DMS53 (cell line): ENCODE data around the gene FREY1.
A peak's percentile ranks its signal among the peaks of the same experiment; 100 is the strongest.
"Not testable (repeated sequence)": the region's sequence is repeated elsewhere in the genome, so short reads cannot be mapped to it uniquely, and the experiment has no call there.

Experiments used
- DNase-seq: peaks from one replicate; lab custom pipeline; 2025; lab: John Stamatoyannopoulos, UW

Gene FREY1

DNA sequence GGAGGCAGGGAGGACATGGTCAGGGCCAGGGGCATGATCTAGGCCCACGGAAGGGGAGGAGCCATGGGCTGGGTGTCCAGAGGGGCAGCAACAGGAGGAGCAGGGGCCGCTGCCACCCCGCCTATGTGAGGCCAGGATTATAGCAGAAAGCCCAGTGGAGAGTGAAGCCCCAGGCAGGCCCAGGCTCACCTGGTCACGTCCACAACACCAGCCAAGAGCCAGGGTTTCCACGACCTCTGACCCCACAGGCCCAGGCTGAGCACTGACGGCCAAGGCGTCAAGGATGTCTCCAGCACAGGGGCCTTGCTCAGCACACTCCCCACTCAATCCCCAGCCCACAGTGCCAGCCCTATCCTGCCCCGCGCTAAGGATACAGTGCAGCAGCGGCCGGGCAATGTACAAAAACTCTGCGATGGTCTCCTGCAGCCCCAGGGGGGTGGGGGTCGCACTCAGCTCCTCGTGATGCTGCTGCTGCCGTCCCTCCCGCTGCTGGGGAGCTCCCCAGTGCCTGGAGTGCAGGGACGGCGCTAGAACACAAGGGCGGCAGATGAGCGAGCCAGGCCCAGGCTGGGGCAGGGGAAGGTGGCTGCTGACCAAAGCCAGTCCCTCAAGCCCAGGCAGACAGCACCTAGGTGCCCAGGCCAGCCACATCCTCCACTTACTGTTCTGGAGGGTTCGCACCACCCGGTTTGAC lies 7.0 kb upstream of the FREY1 start:
- DNase-seq = no peak

DNA sequence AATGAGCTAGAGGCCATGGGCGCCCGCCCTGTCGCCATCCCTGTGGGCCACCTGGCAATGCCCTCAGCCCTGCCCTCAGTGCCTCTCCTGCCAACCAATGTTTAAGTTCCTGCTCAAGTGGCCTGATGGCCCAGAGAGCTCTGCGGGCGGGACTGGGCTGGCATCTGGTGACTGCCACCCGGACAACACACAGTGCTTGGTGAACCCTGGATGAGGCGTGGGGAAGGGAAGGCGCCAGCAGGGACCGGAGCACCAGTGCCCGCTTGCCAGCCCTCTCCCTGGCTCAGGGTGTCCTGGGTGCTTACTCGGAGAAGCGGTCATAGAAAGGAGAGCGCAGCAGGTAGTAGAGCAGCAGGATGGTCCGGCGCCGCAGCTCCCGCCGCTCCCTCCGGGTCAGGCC lies 6.4 kb upstream of the FREY1 start:
- DNase-seq = no peak

DNA sequence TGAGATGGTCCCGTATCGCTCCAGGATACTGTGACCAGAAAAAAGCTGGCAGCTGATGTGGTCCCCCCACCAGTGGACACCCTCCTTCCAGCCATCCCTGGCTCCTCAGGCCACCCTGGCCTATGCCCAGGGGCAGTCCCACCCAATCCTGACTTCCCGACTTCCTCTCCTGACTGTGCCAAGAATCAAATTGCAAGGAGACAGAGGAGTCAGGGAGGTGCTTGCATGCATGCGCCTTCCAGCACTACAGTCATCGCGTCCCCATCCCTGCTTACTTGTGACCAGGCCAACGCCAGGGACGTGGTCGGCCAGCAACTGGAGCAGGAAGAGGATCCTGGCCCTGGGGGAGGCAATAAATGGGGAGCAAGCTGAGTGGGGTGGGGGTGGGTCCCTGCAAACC lies 3.6 kb upstream of the FREY1 start:
- no peak for DNase-seq

DNA sequence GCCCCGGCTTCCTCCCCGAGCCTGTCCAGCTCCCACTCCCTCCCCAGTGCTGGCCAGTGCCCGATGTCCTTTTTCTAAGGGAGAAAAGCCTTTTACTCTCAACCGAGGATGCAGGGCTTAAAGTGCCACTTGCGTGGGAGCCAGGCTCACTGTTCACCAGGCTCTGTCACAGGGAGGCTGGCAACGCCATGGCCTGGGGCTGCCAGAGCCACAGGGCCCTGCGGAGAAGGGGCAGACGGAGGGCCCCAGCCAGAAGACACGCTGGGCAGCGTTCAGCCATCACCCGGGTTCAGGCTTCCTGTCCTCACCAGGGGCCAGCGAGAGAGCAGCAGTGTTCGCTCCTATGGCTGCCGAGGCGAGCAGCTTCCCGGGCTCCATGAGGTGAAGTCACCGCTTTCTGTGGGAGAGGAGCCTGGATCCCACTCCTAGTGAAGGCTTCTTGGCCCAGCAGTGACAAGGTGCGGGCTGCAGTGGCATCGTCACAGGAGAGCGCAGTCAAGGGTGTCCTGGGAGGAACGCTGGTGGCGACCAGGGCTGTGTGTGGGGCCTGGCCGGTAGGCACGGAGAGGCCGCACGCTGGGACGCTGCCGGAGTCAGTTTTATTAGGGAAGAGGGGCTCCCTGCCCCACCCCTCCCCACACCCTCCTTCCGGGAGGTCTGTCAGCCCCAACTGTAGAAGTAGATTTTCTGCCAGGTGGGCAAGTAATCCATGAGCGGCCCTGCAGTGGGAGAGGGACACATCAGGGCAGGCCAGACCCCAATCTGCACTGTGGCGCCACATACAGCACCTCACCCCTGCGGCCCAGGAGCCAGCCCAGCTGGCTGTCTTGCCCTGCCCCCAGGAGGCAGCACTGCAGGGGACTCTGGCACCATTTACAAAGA lies 2.8 kb upstream of the FREY1 start:
- DNase-seq = no peak

DNA sequence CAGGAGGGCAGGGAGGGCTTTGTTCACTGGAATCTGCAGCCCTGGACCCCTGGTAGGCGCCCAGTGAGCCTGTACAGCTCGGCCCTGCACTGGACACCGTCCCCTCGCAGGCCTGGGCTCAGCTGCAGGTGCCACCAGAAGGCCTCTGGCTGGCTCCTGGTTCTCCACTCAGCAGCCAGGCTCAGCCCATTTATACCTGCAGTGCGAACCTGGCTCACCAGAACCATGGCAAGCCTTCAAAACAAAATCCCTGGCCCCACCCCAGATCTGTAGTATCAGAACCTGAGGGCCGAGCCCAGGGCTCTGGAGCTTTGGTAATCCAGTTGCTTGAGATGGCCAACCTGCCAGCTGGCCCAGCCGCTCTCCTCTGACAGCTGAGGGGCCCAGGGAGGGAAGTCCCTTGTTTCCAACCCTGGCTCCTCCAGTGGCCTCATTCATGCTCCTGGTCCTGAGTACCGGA lies 870 bp upstream of the FREY1 start:
- peak; percentile 14 for DNase-seq

DNA sequence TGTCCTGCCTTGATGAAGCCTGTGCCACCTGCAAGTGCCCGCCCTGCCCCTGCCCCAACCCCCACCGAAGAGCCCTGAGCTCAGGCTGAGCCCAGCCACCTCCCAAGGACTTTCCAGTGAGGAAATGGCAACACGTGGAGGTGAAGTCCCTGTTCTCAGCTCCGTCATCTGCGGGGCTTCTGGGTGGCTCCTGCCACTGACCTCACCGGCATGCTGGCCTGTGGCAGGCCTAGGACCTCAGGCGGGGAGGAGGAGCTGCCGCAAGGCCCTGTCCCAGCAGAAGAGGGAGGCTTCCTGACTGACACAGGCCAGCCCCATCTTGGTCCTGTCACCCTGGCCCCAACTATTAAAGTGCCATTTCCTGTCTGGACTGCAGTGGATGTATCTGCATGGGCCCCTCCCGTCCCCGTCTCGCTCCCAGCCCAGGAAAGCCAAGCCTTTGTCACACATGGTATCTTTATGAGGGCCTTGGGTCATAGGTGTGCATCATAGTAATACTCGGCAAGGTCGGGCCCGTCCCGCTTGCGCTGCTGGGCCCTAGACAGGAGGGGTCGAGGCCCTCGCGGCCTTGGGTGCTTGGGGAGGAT lies 882 bp downstream of the FREY1 start:
- DNase-seq = peak; percentile 28

DNA sequence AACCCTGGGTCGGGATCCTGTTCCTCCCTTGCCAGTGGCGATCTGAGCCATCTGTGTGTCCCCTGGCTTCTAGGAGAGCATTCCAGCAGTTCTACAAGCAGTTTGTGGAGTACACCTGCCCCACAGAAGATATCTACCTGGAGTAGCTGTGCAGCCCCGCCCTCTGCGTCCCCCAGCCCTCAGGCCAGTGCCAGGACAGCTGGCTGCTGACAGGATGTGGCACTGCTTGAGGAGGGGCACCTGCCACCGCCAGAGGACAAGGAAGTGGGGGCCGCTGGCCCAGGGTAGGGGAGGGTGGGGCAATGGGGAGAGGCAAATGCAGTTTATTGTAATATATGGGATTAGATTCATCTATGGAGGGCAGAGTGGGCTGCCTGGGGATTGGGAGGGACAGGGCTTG lies 1.5 kb downstream of the FREY1 start:
- not testable (repeated sequence) for DNase-seq

DNA sequence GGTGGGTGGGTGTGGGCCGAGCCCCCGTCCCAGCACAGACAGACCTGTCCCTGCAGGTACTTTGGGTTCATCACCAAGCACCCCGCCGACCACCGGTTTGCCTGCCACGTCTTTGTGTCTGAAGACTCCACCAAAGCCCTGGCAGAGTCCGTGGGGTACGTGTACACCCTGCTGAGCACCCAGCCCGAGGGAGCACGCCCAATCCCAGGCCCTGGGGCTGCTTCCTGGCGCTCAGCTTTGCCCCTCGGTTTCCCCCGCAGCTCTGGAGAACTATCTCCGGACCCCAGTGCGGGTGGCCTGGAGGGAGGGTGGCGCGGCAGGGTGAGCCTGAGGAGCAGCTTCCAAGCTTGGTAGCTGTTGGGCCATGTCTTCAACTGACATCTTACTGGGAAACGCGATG lies 2.0 kb downstream of the FREY1 start:
- DNase-seq = no peak

DNA sequence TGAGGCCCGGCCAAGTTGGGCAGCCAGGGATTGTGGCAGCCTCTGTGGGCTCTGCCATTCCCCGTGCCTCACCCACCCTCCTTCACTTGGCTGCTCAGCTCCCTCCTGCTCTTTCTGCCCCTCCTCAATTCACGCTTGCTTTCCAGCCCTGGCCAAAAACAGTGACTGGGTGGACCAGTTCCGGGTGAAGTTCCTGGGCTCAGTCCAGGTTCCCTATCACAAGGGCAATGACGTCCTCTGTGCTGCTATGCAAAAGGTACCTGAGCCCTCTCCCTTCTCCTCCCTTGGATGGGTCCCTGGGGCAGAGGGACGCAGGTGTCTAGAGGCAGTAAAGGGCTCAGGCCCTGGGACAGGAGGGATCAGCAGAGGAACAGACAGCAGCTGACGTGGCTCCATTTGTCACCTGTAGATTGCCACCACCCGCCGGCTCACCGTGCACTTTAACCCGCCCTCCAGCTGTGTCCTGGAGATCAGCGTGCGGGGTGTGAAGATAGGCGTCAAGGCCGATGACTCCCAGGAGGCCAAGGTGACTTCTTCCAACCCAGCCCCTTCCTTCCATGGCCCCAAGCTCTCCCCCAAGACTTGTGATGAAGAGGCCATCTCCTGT lies 2.7 kb downstream of the FREY1 start:
- no peak for DNase-seq

DNA sequence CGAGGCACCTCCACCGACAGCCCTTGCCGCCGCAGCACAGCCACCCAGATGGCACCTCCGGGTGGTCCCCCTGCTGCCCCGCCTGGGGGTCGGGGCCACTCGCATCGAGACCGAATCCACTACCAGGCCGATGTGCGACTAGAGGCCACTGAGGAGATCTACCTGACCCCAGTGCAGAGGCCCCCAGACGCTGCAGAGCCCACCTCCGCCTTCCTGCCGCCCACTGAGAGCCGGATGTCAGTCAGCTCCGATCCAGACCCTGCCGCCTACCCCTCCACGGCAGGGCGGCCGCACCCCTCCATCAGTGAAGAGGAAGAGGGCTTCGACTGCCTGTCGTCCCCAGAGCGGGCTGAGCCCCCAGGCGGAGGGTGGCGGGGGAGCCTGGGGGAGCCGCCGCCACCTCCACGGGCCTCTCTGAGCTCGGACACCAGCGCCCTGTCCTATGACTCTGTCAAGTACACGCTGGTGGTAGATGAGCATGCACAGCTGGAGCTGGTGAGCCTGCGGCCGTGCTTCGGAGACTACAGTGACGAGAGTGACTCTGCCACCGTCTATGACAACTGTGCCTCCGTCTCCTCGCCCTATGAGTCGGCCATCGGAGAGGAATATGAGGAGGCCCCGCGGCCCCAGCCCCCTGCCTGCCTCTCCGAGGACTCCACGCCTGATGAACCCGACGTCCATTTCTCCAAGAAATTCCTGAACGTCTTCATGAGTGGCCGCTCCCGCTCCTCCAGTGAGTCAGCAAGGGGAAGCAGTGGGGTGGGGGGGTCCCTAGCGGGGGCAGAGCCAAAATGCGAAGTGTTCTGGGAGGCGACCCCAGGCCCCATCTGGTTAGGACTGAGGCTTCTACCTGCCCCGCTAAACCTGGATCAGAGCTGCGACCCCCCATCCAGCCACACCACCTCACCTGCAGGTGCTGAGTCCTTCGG lies 4.4 kb downstream of the FREY1 start:
- DNase-seq = no peak

DNA sequence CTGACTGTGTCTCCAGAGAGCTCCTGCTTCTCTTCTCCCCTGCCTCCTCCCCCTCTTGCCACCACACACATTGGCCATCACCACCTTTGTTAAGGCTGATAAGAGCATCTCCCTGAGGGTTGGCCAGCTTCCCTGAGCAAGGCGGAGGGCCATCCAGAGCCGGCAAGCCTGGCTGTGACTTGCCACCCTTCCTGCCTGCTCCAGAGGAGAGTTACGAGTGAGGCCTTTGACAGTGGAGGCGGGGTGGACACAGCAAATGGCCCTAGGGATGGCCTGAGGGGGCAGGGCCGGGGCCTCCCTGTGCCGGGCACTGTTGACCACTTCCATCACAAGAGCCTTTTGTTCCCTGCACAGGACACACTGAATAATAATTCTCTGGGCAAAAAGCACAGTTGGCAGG lies 5.4 kb downstream of the FREY1 start:
- no peak for DNase-seq

DNA sequence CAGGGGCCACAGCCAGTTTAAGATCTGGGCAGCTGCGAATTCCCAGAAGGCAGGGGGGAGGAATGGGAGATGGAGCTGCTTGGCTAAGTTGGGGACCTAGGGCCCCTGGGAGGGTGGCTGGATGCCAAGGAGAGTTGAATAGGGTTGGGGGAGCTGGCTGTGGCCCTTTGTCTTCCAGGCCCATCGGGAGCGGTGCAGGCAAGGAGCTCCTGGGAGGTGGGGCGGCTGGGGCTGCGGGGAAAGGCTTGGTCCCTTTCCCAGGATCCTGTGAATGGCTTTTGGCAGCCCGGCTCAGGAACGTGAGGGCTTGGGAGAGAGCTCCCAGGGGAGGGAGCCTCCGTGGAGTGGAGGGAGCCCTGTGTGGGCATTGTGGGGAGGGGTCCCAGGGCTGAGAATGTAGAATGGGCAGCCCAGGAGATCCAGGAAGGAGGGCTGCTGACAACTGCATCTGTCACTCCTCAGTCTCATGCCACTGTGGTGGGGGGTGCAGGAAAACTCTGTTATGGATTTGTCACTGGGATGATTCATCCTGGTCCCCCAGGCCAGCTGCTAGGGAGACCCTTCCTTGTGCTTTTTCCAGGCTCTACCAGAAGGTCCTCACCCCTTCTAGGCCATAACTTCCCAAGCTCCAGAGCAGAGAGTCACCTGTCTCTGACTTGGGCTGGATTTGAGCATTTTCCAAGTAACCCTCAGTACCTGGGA lies 6.0 kb downstream of the FREY1 start:
- DNase-seq = no peak

DNA sequence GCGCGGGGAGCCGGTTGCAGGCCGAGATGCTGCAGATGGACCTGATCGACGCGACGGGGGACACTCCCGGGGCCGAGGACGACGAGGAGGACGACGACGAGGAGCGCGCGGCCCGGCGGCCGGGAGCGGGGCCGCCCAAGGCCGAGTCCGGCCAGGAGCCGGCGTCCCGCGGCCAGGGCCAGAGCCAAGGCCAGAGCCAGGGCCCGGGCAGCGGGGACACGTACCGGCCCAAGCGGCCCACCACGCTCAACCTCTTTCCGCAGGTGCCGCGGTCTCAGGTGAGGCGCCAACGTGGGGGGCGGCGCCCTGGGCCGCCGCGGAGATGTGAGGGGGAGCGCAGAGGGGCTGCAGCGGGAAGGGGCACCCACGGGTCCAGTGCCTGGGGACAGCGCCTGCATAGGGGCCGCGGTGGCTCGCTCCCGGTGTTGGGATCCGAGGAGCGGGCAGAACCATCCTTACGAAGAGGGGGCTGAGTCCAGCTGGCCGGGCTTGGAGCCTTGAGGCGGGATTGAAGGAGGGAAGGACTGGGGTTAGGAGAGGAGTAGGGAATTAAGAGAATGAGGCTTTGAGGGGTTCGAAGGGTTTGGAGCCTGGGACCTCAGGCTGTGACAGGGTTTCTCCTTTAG lies 6.8 kb downstream of the FREY1 start:
- peak; percentile 16 for DNase-seq

DNA sequence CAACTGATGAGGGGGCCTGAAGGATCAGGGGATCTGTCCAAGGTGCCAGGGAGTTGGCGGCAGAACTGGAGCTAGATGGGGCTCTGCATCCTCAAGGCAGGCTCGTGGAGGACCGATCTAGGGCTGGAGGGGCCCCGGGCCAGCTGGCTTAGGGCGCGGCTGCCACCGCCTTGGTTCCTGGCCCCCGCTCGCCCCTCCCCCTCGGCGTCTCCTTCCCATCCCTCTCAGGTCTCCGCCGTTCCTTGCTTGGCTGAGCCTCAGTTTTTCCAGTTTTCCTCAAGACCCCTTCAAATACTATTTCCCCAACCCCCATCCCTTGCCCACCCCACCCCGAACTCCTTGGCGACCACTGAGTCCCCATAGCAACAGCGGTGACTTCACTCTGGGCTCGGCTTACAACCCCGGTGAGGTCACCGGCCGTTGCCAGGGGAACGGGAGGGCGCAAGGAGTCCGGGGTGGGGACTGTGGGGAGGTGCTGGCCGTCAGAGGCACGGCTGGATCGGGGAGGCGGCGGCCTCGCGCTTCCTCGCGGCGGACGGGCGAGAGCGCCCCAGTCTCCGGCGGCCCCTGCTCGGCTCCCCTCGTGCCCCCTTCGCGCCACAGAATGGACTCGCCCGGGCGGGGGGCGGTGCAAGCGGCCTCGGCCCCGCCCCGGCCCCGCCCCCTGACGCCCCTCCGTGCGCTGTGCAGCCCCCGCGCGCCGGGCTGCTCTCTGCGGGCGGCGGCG lies 7.5 kb downstream of the FREY1 start:
- DNase-seq = peak; percentile 94

DNA sequence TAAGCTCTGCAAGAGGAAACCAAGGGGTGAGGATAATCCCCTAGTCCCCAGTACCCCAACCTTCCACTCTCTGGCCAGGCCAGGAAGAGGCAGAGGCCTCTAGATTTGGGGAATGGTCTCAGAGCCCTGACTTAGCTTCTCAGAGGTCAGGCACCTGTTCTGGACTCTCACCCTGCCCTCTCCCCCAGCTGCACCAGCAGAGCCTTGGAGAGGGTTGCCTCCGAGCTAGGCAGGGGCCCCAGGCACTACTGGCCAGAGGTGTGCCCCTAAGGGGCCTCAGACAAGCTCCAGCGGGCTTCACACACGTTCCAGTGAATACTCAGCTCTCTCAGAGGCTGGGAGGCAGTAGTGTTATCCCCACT lies 8.0 kb downstream of the FREY1 start:
- no peak for DNase-seq

DNA sequence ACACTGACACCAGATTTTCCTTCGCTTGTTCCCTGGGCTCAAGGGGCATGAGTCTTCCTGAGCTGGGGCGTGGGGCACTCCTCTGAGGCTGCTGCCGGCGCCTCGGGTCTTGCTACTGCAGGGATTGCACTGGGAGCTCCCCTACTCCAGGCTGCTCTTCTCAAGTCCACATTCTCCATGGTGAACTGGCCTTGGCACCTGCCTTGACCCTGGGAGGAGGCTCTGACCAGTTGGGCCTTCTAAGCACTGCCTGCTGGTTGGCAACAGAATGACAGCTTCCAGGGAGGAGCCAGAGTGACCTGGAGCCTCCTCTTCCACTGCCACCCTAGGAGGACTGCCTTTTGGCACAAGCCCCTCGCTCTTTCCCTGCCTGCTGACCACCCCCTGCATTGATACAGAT lies 9.5 kb downstream of the FREY1 start:
- peak; percentile 37 for DNase-seq

DNA sequence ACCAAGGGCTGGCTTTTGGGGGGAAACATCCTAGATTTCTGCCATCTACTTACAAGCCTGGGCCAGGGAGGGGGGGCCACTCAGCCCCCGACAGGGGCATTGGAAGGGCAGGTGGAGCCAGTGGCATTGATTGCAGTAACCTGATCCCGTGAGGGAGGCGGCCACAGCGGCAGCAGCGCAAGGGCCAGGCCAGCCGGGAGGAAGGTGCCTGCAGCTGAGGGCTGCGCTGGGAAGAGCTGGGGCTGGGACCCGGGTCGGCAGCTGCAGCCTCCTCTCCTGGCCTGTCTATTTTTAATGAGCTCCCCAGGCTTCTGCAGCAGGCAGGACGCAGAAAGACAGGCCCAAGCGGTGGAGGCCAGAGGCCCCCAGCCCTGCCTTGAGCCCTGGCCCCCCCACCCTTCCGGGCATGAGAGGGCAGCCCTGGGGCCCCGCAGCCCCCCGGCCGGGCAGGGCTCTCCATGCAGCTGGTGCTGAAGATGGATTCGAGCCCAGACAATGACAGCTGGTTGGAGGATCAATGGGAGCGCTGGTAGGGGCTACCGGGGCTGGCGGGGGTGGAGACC lies 10.6 kb downstream of the FREY1 start:
- peak; percentile 82 for DNase-seq

DNA sequence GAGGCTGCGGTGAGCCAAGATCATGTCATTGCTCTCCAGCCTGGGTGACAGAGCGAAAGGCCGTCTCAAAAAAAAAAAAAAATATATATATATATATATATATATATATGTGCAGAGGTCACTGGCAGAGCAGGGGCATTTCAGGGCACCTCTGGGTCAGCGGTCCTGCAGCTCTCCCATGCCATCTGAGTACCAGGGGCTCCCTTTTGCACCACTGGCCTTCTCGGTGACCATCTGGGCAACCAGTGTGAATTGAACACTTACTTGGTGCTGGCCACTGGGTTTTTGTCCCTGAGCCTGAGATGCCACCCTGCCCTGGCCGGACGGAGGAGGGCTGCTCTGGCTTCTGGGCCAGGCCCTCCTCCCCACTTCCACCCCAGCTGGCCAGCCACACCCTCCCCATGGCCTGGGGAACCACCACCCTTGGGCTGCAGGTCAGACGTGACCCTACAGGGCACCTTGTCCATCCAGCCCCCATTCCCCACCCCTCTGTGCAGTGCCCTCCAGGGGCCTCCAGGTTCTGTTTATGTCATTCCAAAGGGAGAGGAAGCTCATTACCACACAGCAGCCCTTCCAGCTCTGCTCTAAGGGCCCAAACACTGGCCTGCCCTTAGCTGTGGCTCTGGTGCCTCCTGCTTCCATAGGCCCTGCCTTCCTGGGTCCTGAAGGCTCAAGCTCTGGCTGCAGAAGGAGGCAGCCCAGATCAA lies 11.4 kb downstream of the FREY1 start:
- DNase-seq = peak; percentile 33
